GM21723 (cell line): Measurements from ENCODE around the gene CD38.

Source experiments
- ATAC-seq: cut with Tn5 transposase; IDR thresholded peaks from one replicate; pipeline ENCODE4 v1.9.1; 2021; ENCODE audit warnings: mild to moderate bottlenecking, moderate library complexity; ENCODE audit not compliant: unreplicated experiment

CD38 gene

DNA sequence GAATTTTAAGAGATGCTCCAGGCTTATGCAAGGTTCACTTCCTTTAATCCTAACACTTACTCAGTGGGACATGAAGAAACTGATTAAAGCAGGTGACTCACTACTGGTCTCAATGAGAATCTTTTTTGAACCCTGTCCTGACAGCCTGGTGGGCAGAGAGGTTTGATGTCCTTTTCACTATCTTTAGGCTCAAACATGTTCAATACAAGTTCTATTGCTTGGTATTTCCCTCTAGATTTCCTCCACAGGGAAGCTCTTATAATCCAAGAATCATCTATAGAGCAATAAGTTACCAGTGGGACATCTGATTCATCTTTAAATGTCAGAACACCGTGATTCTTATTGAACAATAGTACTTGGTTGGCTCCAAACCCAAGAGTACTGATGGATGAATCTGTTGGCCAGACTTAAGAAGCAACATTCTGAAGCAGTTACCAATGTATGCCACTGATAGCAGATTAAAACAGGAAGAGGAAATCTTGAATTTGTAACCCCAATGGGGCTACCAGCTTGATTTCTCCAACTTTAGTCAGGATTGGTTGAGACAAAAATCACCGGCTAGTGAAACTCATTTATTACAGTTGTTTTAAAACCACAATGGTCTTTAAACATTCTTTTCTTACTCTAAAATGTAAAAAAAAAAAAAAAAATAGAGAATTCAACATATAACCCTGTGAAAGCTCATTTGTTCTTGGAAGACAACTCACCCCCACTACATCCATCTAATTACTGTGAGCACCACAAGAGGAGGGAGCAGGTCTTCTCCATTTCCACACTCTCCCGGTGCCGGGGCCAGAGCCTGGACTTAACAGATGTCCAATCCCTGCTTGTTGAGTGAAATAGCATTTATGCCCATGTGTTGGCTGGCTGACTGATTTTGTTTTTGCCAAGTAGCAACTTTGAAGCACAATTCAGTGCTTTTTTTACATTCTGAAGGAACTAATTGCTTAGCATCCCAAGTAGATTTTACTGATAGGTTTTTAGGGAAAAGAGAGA lies 117.1 kb downstream of the CD38 start:
- no peak for ATAC-seq

DNA sequence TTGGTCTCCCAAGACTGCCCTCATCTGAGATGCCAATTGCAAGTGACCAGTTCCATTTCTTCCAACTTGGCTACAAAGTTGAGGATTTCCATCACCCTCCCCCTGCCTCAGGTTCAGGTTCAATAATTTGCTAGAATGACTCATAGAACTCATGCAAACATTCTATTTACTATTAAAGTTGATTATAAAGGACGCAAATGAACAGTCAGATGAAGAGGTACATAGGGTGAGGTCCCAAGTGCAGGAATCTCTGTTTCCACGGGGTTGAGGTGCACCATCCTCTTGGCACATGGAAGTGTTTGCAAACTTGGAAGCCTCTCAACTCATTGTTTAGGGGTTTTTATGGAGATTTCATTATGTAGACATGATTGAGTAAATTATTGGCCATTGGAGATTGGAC lies 119.4 kb downstream of the CD38 start:
- no peak for ATAC-seq

- no peak for ATAC-seq
Observed at GRCh38 chr4:15898902-15899301, 120.8 kb downstream of the CD38 start.

DNA sequence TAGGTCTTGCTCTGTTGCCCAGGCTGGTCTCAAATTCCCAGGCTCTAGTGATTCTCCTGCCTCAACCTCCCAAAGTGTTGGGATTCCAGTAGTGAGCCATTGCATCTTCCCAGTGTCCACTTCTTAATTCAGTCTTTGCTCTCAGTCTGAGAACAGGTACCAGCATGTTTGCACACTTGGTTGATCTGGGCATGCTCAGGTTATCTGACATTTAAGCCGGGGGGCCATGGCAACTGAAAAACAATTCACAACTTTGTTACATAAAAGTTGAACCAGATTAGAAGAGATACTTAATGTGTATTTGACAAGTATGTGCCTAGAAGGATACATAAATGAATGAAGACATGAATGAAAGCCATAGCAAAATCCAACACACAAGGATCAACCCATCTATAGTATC lies 121.4 kb downstream of the CD38 start:
- no peak for ATAC-seq

- ATAC-seq: no peak
Observed at GRCh38 chr4:15901007-15901406, 122.9 kb downstream of the CD38 start.

- ATAC-seq: no peak
Observed at GRCh38 chr4:15901998-15902397, 123.9 kb downstream of the CD38 start.

DNA sequence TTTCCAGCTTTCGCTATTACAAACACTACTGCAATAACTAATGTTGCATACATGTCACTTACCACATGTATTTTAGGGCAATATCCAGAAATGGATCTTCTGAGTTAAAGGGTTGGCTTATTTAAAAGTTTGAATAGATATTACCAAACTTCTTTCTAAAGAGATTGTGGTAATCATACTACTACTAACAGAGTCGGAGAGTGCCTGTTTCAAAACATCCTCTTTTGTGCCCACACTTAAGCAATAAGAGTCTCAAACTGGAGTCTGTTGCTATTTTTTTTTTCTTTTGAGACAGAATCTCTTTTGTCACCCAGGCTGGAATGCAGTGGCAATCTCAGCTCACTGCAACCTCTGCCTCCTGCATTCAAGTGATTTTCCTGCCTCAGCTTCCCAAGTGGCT lies 124.6 kb downstream of the CD38 start:
- no peak for ATAC-seq
